LNCAP (cell line): ENCODE data around the gene GPD1L.

Source experiments
- CTCF ChIP-seq: fragments of 450-650 bp; IDR thresholded peaks from 2 replicates; pipeline ENCODE4 v1.5.1; 2017; ENCODE audit warnings: mild to moderate bottlenecking

The GPD1L gene

GRCh38 chr3:32082721-32083120 lies 23.7 kb upstream of the GPD1L start:
- peak; percentile 26; the same call in 1 of the 2 replicates for TF ChIP-seq CTCF

GRCh38 chr3:32083702-32084270 lies 22.6 kb upstream of the GPD1L start:
- no peak for TF ChIP-seq CTCF

- no peak for TF ChIP-seq CTCF
Observed at GRCh38 chr3:32084870-32085269, 21.6 kb upstream of the GPD1L start.

GRCh38 chr3:32086464-32086863 lies 20.0 kb upstream of the GPD1L start:
- no peak for TF ChIP-seq CTCF

- TF ChIP-seq CTCF, result no peak
Observed at GRCh38 chr3:32089476-32089875, 16.9 kb upstream of the GPD1L start.

- no peak for TF ChIP-seq CTCF
Observed at GRCh38 chr3:32093204-32093603, 13.2 kb upstream of the GPD1L start.

GRCh38 chr3:32095431-32095830 lies 11.0 kb upstream of the GPD1L start:
- TF ChIP-seq CTCF, result no peak

- TF ChIP-seq CTCF, result no peak
Observed at GRCh38 chr3:32097768-32098167, 8.7 kb upstream of the GPD1L start.
